B cell (primary cell): ENCODE measurements around the gene TF. TPM values are rescaled to one million over a fixed set of nuclear protein-coding genes. Genes with fewer than 3 reads are reported as not detected.

Experiments
- ATAC-seq: fragments of 200-7000 bp; cut with Tn5 transposase; one replicate; pipeline ENCODE4 v1.10.0; 2021; ENCODE audit warnings: low read depth, mild to moderate bottlenecking, moderate number of reproducible peaks, moderate library complexity
- CTCF ChIA-PET: fragments of 350-600 bp; sonication (Branson Sonifier 250); formaldehyde crosslinking; loops from one replicate; lab custom pipeline; 2021; ENCODE audit warnings: antibody characterized with exemption, inconsistent platforms; lab: Charles Lee
- POLR2A ChIA-PET: fragments of 350-600 bp; sonication (Branson Sonifier 250); formaldehyde crosslinking; loops from one replicate; lab custom pipeline; 2021; ENCODE audit warnings: antibody characterized with exemption; lab: Charles Lee
- DNase-seq: peaks from one replicate; pipeline ENCODE4 v3.0.0; 2013
- H2AFZ ChIP-seq: 2 replicates; pipeline ENCODE4 v1.6.1; 2012; ENCODE audit warnings: mild to moderate bottlenecking, low read depth, low read length; ENCODE audit not compliant: insufficient read depth, poor library complexity, severe bottlenecking
- H3K27ac ChIP-seq, 2 donors: 1 replicate in 1 of 2; 2 replicates in 1 of 2; pipeline ENCODE4 v1.5.1; 2012 to 2013; ENCODE audit warnings: low read length in 2 of 2, mild to moderate bottlenecking in 2 of 2, moderate library complexity in 1 of 2
- H3K27me3 ChIP-seq, 4 experiments: fragments of 200-600 bp in 1 of 4; sonication (generic) in 1 of 4; replicated peaks in 1 of 4; 1 replicate in 2 of 4; 2 replicates in 2 of 4; pipeline versions ENCODE4 v1.6.1 to v1.7.0; 2013 to 2016; ENCODE audit warnings: low read length in 3 of 4, mild to moderate bottlenecking in 2 of 4, mixed read lengths in 1 of 4, moderate library complexity in 1 of 4; ENCODE audit not compliant: insufficient read depth in 4 of 4, control insufficient read depth in 3 of 4; ENCODE audit errors: control extremely low read depth in 1 of 4
- H3K36me3 ChIP-seq, 2 experiments: replicated peaks in 1 of 2; 1 replicate in 1 of 2; 2 replicates in 1 of 2; pipeline versions ENCODE4 v1.6.1 to v1.7.1; 2013; ENCODE audit warnings: low read length in 1 of 2; ENCODE audit not compliant: insufficient read depth in 2 of 2, control insufficient read depth in 1 of 2; ENCODE audit errors: control extremely low read depth in 1 of 2, extremely low read depth in 1 of 2
- H3K4me1 ChIP-seq, 2 donors: fragments of 200-600 bp in 1 of 2; sonication (generic) in 1 of 2; 1 replicate in 1 of 2; 2 replicates in 1 of 2; pipeline versions ENCODE4 v1.5.1 to v1.6.1; 2013 to 2017; ENCODE audit warnings: low read length in 2 of 2; ENCODE audit not compliant: control insufficient read depth in 2 of 2, insufficient read depth in 2 of 2
- H3K4me2 ChIP-seq: replicated peaks from 2 replicates; pipeline ENCODE3; 2012; ENCODE audit warnings: mild to moderate bottlenecking, low read depth, low read length; ENCODE audit not compliant: poor library complexity, severe bottlenecking
- H3K4me3 ChIP-seq, 5 experiments: fragments of 200-600 bp in 1 of 5; sonication (generic) in 1 of 5; 1 replicate in 3 of 5; 2 replicates in 2 of 5; pipeline versions ENCODE4 v1.5.1 to v1.7.0; 2011 to 2016; ENCODE audit warnings: low read length in 4 of 5, mild to moderate bottlenecking in 4 of 5, low read depth in 2 of 5, control low read depth in 1 of 5, moderate library complexity in 1 of 5; ENCODE audit not compliant: insufficient read depth in 1 of 5; ENCODE audit errors: control extremely low read depth in 1 of 5, extremely low read depth in 1 of 5
- H3K79me2 ChIP-seq: fragments of 200-600 bp; sonication (generic); one replicate; pipeline ENCODE4 v1.6.0; 2016; ENCODE audit warnings: low read length; ENCODE audit not compliant: control insufficient read depth, insufficient read depth
- H3K9ac ChIP-seq: fragments of 200-600 bp; sonication (generic); 2 replicates; pipeline ENCODE4 v1.6.1; 2017; ENCODE audit warnings: mild to moderate bottlenecking, low read length, moderate library complexity
- H3K9me3 ChIP-seq, 3 donors: one replicate each; pipeline versions ENCODE4 v1.6.1 to v1.7.1; 2013; ENCODE audit warnings: low read length in 2 of 3; ENCODE audit not compliant: control insufficient read depth in 2 of 3, insufficient read depth in 1 of 3; ENCODE audit errors: control extremely low read depth in 1 of 3
- H4K20me1 ChIP-seq: 2 replicates; pipeline ENCODE4 v1.6.0; 2012; ENCODE audit warnings: mild to moderate bottlenecking, low read length; ENCODE audit not compliant: insufficient read depth, control insufficient read depth, poor library complexity, severe bottlenecking
- H3K27ac Mint-ChIP-seq: one replicate; pipeline ENCODE4 v1.8.0; 2021; ENCODE audit warnings: mixed read lengths
- H3K27me3 Mint-ChIP-seq: one replicate; pipeline ENCODE4 v1.8.0; 2021; ENCODE audit warnings: mixed read lengths
- H3K4me1 Mint-ChIP-seq: one replicate; pipeline ENCODE4 v1.8.0; 2021; ENCODE audit warnings: mixed read lengths
- H3K4me3 Mint-ChIP-seq: one replicate; pipeline ENCODE4 v1.8.0; 2021; ENCODE audit warnings: mixed read lengths
- H3K9me3 Mint-ChIP-seq: one replicate; pipeline ENCODE4 v1.8.0; 2022; ENCODE audit warnings: mixed read lengths; ENCODE audit not compliant: insufficient read depth
- CTCF ChIP-seq: fragments of 200-600 bp; IDR thresholded peaks from one replicate; pipeline ENCODE4 v1.8.0; 2022; ENCODE audit warnings: antibody characterized with exemption, mild to moderate bottlenecking
- EZH2 ChIP-seq: IDR thresholded peaks from 2 replicates; pipeline ENCODE4 v1.6.1; 2012; ENCODE audit warnings: borderline replicate concordance, low read depth, mild to moderate bottlenecking, moderate library complexity, low read length; ENCODE audit not compliant: insufficient read depth, poor library complexity, severe bottlenecking
- WGBS: methylation state at CpG from one replicate; pipeline ENCODE4 v1.1.5; 2013; ENCODE audit warnings: missing lambda C conversion rate; ENCODE audit not compliant: insufficient coverage; 5-methylcytosine and 5-hydroxymethylcytosine counted together
- intact Hi-C: fragments of 100-400 bp; cut with micrococcal nuclease; formaldehyde crosslinking; loops from one replicate; pipeline ENCODE4 v1.10.0; 2022
- polyA plus RNA-seq: library from polyadenylated mRNA; depleted of rRNA; stranded (reverse); fragments of >200 nt; gene quantifications from 2 replicates; pipeline ENCODE4 v1.2.3, GENCODE V29; 2012
- total RNA-seq, 2 donors: library from RNA; stranded (reverse); fragments of 120-200 nt in 1 of 2; gene quantifications; 1 replicate in 1 of 2; 2 replicates in 1 of 2; pipeline versions ENCODE4 v1.2.3 to v1.2.4, GENCODE V29; 2013 to 2022

TF gene
- total and polyA plus RNA-seq, 2 donors (not counting 1 experiment from before 2014, with no cell fraction given), result 0.27 to 0.37 TPM

- Mint-ChIP-seq H3K27me3 (peaks cover 25% of the 10 kb centered on the region), H3K4me3 (no peak overlapping the region), H3K27ac (no peak overlapping the region), H3K9me3 (no peaks in the 10 kb centered on the region), H3K4me1 (no peaks in the 10 kb centered on the region)
- CTCF ChIA-PET, result no interaction called here
- Histone ChIP-seq H3K9ac (no peak overlapping the region), H3K27ac (no peak overlapping the region), H4K20me1 (no peaks in the 10 kb centered on the region), H3K4me1 (no peaks in the 10 kb centered on the region), H3K79me2 (no peaks in the 10 kb centered on the region), H3K4me2 (no peak overlapping the region), H3K36me3 (no peaks in the 10 kb centered on the region), H3K27me3 (peaks cover 0 to 4% (median 2%) of the 10 kb centered on the region in 4 experiments), H3K4me3 (no peak overlapping the region), H2AFZ (no peak overlapping the region), H3K9me3 (no peaks in the 10 kb centered on the region)
- TF ChIP-seq EZH2 (no peak), CTCF (no peak)
- POLR2A ChIA-PET, result interaction anchor here (0.6 kb wide), 1 partner anchor 580 kb away, joined by 4 read pairs; no protein-coding TSS in a partner anchor
- ATAC-seq, result no peak
- no peak for DNase-seq
- WGBS, result 83% methylated on average over 1 of the region's 1 CpG
- intact Hi-C loops, result no loop called here
These were observed 21.4 kb downstream of the TF start for GRCh38 chr3:133767607-133768006.

GRCh38 chr3:133769536-133769935, 23.3 kb downstream of the TF start:
- no peaks in the 10 kb centered on the region for H3K9me3 ChIP-seq
- ChIA-PET CTCF (no interaction called here), POLR2A (no interaction called here)
- no CpG with 5 or more reads among the region's 3 CpGs for WGBS
- no peak overlapping the region for H3K9ac ChIP-seq
- no peak overlapping the region for H2AFZ ChIP-seq
- Mint-ChIP-seq H3K4me3 (no peak overlapping the region), H3K27me3 (peaks cover 30% of the 10 kb centered on the region), H3K4me1 (no peaks in the 10 kb centered on the region), H3K9me3 (no peaks in the 10 kb centered on the region), H3K27ac (no peak overlapping the region)
- no peaks in the 10 kb centered on the region for H3K4me1 ChIP-seq
- no peak overlapping the region for H3K4me3 ChIP-seq
- no peak overlapping the region for H3K4me2 ChIP-seq
- peaks cover 0 to 3% (median 2%) of the 10 kb centered on the region in 4 experiments for H3K27me3 ChIP-seq
- no peaks in the 10 kb centered on the region for H4K20me1 ChIP-seq
- intact Hi-C loops, result no loop called here
- H3K27ac ChIP-seq, result no peak overlapping the region
- H3K79me2 ChIP-seq, result no peaks in the 10 kb centered on the region
- no peak for DNase-seq
- no peaks in the 10 kb centered on the region for H3K36me3 ChIP-seq
- ATAC-seq, result no peak
- TF ChIP-seq CTCF, result no peak
- no peak for TF ChIP-seq EZH2
